ENCODE measurements around the gene C12orf57.

GRCh38 chr12:6954316-6955107, 10.7 kb downstream of the C12orf57 start:
- TF ChIP-seq CTCF (conservative IDR thresholded peaks at IDR 0.05) (no peak), ZFX (IDR thresholded peaks at IDR 0.05) (no peak)
